Measurements from ENCODE around the gene WNT7A. TPM values are rescaled to one million over a fixed set of nuclear protein-coding genes. Genes with fewer than 3 reads are reported as not detected.

The WNT7A gene
- total and polyA plus RNA-seq, 2 donors (not counting 1 experiment from before 2014, with no cell fraction given): not detected

DNA sequence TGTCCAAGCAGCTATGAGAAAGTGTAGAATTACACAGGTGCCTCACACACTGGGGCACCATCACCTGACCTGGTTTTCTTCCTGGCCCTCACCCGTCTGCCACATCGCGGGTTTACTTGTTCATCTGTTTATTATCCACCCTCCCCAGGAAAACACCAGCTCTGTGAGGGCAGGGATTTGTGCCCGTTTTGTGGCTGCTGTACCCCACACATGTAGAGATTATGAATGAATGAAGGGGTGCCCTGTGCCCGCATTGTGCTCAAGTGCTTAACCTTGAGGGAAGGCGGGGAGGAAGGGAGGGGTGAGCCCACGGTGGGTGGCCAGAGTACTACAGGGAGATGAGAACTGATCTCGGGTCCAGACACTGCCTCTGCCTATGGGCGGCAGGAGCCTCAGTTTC lies 108.4 kb downstream of the WNT7A start:
- CTCF ChIA-PET: no interaction called here
- Histone ChIP-seq H3K27me3 (replicated peaks in 1 of 4; ENCODE audit: control extremely low read depth in 1 of 4, control insufficient read depth in 3 of 4, insufficient read depth in 4 of 4, low read length in 3 of 4) (peaks cover 0 to 3% (median 0%) of the 10 kb centered on the region in 4 experiments), H3K36me3 (replicated peaks in 1 of 2; ENCODE audit: control extremely low read depth in 1 of 2, control insufficient read depth in 1 of 2, extremely low read depth in 1 of 2, insufficient read depth in 2 of 2, low read length in 1 of 2) (no peaks in the 10 kb centered on the region), H3K4me3 (ENCODE audit: control extremely low read depth in 1 of 5, extremely low read depth in 1 of 5, insufficient read depth in 1 of 5, low read depth in 2 of 5, low read length in 4 of 5) (no peak overlapping the region), H3K79me2 (ENCODE audit: control insufficient read depth, insufficient read depth, low read length) (no peaks in the 10 kb centered on the region), H3K9ac (ENCODE audit: low read length) (no peak overlapping the region), H3K27ac (ENCODE audit: low read length in 2 of 2) (no peak overlapping the region), H2AFZ (ENCODE audit: insufficient read depth, low read depth, low read length, poor library complexity, severe bottlenecking) (no peak overlapping the region), H3K4me1 (ENCODE audit: control insufficient read depth in 2 of 2, insufficient read depth in 2 of 2, low read length in 2 of 2) (no peaks in the 10 kb centered on the region), H4K20me1 (ENCODE audit: control insufficient read depth, insufficient read depth, low read length, poor library complexity, severe bottlenecking) (no peaks in the 10 kb centered on the region), H3K4me2 (replicated peaks; ENCODE audit: low read depth, low read length, poor library complexity, severe bottlenecking) (no peak overlapping the region), H3K9me3 (ENCODE audit: control extremely low read depth in 1 of 3, control insufficient read depth in 2 of 3, insufficient read depth in 1 of 3, low read length in 2 of 3) (peaks cover 0 to 8% (median 0%) of the 10 kb centered on the region in 3 donors)
- intact Hi-C loops (cut with micrococcal nuclease): no loop called here
- Mint-ChIP-seq H3K4me3 (no peak overlapping the region), H3K9me3 (ENCODE audit: insufficient read depth) (no peaks in the 10 kb centered on the region), H3K4me1 (no peaks in the 10 kb centered on the region), H3K27ac (no peak overlapping the region), H3K27me3 (peaks cover 16% of the 10 kb centered on the region)
- POLR2A ChIA-PET: no interaction called here
- TF ChIP-seq CTCF (IDR thresholded peaks at IDR 0.05) (no peak), EZH2 (IDR thresholded peaks at IDR 0.05; ENCODE audit: borderline replicate concordance, insufficient read depth, low read depth, low read length, poor library complexity, severe bottlenecking) (no peak)
- WGBS (ENCODE audit: insufficient coverage): 92% methylated on average over 5 of the region's 9 CpGs
- DNase-seq: no peak
- no peak for ATAC-seq (ENCODE audit: low read depth)

GRCh38 chr3:13770170-13771169 lies 109.4 kb downstream of the WNT7A start:
- H3K9ac ChIP-seq (ENCODE audit: low read length): no peak overlapping the region
- no peak for TF ChIP-seq EZH2 (IDR thresholded peaks at IDR 0.05; ENCODE audit: borderline replicate concordance, insufficient read depth, low read depth, low read length, poor library complexity, severe bottlenecking)
- no peaks in the 10 kb centered on the region for H3K4me1 ChIP-seq (ENCODE audit: control insufficient read depth in 2 of 2, insufficient read depth in 2 of 2, low read length in 2 of 2)
- no peaks in the 10 kb centered on the region for H3K4me1 Mint-ChIP-seq
- no peak overlapping the region for H3K27ac ChIP-seq (ENCODE audit: low read length in 2 of 2)
- POLR2A ChIA-PET: no interaction called here
- H3K27ac Mint-ChIP-seq: no peak overlapping the region
- intact Hi-C loops (cut with micrococcal nuclease): no loop called here
- H3K9me3 ChIP-seq (ENCODE audit: control extremely low read depth in 1 of 3, control insufficient read depth in 2 of 3, insufficient read depth in 1 of 3, low read length in 2 of 3): peaks cover 0 to 11% (median 0%) of the 10 kb centered on the region in 3 donors
- H3K4me3 Mint-ChIP-seq: no peak overlapping the region
- no peak overlapping the region for H2AFZ ChIP-seq (ENCODE audit: insufficient read depth, low read depth, low read length, poor library complexity, severe bottlenecking)
- H3K27me3 Mint-ChIP-seq: peaks cover 16% of the 10 kb centered on the region
- no peaks in the 10 kb centered on the region for H3K9me3 Mint-ChIP-seq (ENCODE audit: insufficient read depth)
- H3K4me2 ChIP-seq (replicated peaks; ENCODE audit: low read depth, low read length, poor library complexity, severe bottlenecking): no peak overlapping the region
- H3K36me3 ChIP-seq (replicated peaks in 1 of 2; ENCODE audit: control extremely low read depth in 1 of 2, control insufficient read depth in 1 of 2, extremely low read depth in 1 of 2, insufficient read depth in 2 of 2, low read length in 1 of 2): no peaks in the 10 kb centered on the region
- no peak overlapping the region for H3K4me3 ChIP-seq (ENCODE audit: control extremely low read depth in 1 of 5, extremely low read depth in 1 of 5, insufficient read depth in 1 of 5, low read depth in 2 of 5, low read length in 4 of 5)
- ATAC-seq (ENCODE audit: low read depth): no peak
- H3K27me3 ChIP-seq (replicated peaks in 1 of 4; ENCODE audit: control extremely low read depth in 1 of 4, control insufficient read depth in 3 of 4, insufficient read depth in 4 of 4, low read length in 3 of 4): peaks cover 0 to 2% (median 0%) of the 10 kb centered on the region in 4 experiments
- no peaks in the 10 kb centered on the region for H4K20me1 ChIP-seq (ENCODE audit: control insufficient read depth, insufficient read depth, low read length, poor library complexity, severe bottlenecking)
- 70% methylated on average over 7 of the region's 9 CpGs for WGBS (ENCODE audit: insufficient coverage)
- CTCF ChIA-PET: no interaction called here
- no peak for DNase-seq
- H3K79me2 ChIP-seq (ENCODE audit: control insufficient read depth, insufficient read depth, low read length): no peaks in the 10 kb centered on the region

Measured in B cell (primary cell).